NCI-H748 (cell line): Measurements from ENCODE around the gene B3GLCT.

Experiments
- DNase-seq: peaks from one replicate; lab custom pipeline; 2025; ENCODE audit not compliant: unreplicated experiment; lab: John Stamatoyannopoulos, UW

The B3GLCT gene

DNA sequence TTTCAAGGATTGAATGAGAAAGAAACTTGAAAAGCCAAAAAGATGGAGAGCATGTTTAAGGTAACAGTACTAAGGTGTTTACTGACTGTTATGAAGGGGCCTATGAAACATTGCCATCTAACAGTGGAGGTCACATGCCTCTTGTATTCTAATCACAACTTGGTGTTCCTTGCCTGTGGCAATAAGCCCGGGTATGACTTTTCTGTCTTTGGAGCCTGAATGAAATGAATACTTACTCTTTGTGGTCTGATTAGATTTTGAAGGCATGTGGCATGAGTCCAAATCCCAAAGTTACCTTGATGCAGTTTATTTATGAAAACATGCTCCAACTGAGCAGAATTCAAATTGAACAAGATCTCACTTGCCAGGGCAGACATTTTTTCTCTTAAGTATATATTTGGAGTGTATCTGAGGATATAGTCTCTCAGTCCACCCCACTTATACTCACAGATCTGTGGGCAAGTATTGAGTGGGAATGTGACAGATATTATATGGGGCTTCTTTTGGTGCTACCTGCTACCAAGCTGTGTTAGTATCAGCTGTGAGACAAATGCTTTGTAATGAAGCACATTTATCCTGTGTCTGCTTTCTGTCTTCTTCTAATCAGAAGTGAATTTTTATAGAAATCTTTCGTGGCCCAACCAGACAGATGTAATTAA is 67.5 kb downstream of the B3GLCT start:
- DNase-seq = no peak

DNA sequence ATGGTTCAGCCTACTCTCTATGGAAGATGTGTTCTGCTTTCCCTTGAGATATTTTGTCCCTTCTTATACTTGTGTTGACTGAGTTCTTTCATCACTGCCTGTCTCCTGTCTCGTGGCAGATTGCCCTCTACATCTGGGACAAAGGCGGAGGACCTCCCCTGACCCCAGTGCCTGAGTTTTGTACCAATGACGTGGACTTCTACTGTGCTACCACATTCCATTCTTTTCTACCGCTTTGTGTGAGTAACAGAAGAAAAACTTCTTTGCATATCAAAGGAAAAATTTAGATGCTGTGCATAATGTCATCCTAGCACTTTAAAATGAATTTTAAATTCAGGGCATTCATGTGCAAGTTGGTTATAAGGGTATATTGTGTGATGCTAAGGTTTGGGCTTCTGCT is 74.6 kb downstream of the B3GLCT start:
- no peak for DNase-seq

DNA sequence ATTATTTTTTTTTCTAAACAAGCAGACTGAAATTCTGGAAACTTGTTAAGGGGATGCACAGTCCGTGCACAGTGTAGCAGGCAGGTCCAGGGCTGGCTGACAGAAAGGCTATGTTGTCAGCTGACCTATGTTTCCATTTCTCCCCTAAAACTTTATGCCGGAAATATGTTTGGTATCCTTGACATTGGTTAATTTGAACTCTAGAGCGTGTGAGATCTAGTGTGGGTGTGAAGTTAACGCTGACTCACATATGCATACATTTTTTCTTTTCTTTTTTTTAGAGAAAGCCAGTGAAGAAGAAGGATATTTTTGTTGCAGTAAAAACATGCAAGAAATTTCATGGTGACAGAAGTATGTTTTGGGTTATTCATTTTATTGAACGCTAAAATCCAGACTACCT is 76.6 kb downstream of the B3GLCT start:
- no peak for DNase-seq

DNA sequence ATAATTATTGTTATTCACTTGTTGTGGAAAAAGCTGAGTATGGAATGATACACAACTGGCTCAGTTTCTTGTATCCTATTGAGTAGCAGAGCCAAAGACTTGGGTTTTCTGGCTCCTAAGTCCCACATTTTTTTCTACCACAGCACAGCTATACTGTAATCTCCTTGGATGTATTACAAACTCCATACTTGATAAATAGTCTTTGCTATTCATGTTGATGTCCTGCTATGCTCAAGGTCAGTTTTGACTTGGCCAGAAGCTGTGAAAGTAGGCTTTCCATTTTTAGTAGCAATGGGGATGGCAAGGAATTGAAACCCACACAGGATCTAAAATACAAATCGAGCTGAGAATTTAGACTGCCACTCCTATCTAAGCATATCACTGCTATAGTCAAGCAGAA is 79.1 kb downstream of the B3GLCT start:
- no peak for DNase-seq

DNA sequence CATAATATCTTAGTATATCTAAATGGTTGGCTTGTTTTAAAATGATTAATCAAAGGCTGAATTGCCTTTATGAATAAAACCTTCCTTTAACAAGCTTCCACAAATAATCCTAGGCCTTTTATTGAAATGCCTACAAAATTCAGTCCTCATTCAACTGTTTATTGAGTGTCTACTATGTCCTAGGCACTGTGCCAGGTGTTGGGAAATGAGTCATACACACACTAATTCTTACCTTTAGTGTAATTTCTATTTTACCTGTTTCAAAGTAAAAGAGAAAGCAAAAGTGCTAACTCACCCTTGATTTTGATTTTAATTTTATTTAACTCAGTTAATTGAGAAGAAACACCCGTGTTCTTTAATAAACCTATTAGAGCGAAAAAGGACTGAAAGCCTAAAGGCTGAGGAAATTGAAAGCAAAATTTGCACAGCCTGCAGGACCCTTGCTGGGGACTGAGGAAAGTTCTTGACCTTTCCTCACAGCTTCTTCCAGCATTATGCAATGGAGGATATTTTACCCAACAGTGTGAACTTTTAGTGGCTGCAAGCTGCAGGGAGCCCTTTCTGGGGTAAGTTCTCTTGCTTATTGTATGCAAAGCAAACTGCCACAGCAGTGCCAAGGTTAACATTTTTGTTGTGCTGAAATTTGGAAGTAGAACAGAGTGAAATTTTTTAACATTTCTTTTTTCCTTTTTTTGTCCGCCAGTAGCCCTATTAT is 83.1 kb downstream of the B3GLCT start:
- DNase-seq = no peak

DNA sequence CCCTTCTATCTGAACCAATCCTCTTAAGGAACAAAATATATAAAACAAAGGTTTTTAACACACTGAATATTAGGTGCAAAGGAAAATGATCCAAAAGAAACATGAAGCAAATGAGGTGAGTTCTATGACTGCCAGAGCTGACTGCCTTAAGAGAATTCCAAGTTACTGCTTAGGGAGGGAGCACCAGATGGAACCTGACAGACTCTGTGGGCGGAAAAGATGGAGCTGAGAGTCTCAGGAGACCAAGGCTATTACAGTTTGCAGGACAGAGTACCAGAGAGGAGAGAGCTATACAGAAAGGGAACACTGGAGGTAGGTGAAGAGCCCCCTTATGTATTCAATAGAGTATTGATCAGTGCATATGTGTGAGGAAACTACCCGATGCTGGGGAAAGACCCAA is 87.2 kb downstream of the B3GLCT start:
- no peak for DNase-seq

DNA sequence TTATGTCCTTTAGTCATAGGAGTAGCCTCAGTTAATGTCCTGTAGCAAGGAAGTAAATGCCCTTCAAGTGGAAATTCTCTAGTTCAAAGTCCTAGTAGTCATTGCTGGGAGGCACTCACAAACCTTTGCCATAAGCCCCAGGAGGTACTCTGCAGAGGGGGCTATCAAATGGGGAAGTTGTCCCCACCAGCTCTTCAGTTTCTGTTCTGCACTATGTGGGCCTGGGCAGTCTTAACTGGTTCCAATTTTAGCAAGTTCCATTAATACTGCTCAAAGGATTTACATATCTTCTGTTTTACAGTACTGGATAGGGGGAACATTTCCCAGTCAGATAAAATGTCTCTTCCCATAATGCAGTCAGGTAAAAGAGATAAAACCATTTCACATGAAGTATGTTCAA is 101.3 kb downstream of the B3GLCT start:
- DNase-seq = no peak

DNA sequence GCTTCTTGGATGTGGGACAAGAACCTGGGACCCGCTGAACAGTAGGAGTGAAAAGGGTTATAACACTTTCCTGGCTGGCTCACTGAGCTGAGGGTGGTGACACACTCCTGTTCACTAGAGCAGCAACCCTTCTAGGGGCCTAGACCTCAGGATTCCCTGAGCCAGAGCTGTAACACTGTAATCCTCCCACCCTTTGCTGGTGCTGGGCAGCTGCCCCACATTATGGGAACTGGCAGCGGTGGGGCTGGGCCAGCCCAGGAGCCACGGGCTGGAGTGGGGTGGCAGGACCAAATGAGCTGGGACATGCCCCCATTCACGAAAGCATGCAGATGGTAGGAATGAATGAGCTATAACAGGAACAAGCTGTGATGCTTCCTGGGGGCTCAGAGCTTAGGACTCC is 110.6 kb downstream of the B3GLCT start:
- DNase-seq = no peak

DNA sequence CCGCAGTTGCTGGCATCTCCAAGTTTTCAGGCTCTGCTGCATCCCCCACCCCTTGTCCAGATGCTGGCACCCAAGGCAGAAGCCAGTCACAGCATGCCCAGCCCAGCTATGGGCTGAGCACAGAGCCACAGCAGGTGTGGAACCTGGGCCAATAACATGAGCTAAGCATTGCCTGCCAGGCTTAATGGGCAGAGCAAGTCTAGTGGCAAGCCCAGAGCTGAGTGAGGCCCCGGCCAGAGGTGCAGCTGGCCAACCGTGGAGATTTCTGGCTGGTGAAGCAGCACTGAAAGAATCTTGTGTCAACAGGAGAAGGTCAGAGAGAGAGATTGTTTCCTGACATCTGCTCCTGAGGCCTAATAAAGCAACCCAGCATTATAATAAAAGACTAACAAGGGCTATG is 111.0 kb downstream of the B3GLCT start:
- no peak for DNase-seq

DNA sequence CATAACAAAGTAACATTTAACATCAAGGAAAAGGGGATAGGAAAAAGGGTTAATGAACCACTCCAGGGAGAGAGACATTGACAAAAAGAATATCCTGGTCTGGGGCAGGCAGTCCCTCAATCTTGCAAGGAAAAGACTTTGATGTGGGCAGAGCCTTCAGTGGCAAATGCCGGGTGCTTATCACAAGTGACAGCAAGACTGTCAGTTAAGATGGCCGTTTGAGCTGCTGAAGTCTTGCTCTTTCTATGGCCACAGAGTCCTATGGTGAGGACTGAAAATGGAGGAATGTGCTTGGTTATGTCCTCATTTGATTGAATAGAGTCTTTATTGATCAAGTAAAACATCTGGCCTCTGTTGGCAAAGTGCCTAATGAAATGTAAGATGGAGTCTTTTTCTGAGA is 112.1 kb downstream of the B3GLCT start:
- DNase-seq = no peak

DNA sequence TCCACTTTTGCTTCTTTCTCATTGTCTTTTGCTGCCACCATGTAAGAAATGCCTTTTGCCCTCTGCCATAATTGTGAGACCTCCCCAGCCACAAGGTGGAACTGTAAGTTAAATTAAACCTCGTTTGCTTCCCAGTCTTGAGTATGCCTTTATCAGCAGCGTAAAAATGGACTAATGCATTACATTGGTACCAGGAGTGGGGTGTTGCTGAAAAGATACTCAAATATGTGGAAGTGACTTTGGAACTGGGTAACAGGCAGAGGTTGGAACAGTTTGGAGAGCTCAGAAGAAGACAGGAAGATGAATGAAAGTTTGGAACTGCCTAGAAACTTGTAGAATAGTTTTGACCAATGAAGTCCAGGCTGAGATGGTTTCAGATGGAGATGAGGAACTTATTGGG is 115.2 kb downstream of the B3GLCT start:
- DNase-seq = no peak

DNA sequence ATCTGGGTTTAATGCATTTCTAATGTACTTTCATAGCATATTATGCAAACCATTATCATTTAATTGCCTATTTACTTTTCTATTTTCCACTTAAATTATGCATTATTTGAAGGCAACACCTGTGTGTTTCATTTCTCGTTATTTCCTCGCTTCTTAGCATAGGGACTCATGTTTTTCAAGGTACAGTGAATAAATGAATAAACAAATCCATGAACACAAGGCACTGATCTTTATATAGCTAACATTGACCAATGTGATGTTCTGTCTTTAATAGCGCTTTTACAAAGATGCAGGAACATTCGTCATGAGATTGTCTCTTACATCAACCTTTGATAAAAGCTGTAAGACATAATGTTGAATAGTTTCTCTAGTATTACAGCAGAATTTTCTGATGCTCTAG is 121.2 kb downstream of the B3GLCT start:
- DNase-seq = no peak

DNA sequence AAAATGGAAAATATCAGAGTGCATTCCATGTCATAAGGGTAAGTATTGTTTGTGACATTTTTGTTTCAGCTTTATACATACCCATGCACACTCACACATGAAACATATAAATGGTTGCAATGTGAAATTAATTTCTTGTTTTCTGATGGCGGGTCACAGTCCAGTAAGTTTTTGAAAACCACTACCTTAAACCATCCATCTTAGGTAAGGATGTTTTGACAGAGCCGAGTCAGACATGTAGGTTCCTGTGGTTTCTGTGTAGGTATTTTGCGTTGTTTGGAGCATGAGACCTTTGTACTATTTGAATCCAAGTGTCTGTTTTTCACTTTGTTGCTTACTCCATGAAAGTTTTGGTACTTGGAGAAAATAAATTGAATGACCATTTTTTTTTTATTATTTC is 121.7 kb downstream of the B3GLCT start:
- DNase-seq = no peak

DNA sequence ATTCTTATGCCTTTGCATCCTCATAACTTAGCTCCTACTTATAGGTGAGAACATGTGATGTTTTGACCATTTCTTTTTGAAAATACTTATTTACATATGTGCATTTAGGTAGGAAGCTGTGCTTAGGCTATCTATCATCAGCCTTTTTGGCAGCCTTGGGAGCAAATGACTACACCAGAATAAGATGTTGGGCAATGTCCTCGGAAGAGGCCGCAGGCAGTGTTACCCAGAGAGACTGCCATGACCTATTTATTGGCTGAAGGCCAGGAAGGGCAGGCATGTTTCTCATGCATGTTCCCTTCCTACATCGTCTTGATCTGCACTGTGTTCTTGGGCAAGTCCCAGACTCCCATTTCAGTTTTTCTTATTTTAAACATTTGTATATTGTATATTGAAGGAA is 122.3 kb downstream of the B3GLCT start:
- DNase-seq = no peak

DNA sequence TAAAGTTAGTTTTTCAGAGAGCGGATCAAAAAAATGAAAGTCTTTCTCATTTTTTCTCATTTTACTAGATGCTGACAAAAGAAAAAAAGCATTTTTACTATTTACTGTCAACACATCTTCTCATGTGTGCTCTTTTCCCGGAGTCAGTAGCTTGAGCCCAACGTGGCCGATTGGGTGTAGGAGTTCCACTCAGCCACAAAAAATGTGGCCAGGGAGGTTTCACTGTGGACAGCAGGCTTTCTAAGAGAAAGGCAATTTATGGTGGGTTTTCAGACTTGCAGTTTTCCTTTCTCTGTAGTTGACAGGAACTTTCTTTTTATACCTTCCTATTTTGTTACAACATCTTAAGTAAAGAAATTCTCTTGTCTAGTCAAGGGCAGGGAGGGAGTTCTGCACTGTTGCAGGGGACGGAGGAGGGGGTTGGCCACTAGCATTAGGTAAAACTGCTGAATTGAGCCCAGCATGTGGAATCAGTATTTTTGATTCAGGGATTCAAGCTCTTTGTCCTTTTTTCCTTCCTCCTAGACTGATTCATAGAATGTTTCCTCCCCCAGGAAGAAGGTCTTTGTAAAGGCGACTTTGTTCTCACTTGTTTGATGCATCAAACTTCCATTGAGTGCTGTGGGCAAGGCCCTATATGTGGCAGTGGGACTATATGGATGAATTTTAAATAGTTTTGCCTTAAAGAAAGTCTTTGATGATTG is 123.1 kb downstream of the B3GLCT start:
- no peak for DNase-seq

DNA sequence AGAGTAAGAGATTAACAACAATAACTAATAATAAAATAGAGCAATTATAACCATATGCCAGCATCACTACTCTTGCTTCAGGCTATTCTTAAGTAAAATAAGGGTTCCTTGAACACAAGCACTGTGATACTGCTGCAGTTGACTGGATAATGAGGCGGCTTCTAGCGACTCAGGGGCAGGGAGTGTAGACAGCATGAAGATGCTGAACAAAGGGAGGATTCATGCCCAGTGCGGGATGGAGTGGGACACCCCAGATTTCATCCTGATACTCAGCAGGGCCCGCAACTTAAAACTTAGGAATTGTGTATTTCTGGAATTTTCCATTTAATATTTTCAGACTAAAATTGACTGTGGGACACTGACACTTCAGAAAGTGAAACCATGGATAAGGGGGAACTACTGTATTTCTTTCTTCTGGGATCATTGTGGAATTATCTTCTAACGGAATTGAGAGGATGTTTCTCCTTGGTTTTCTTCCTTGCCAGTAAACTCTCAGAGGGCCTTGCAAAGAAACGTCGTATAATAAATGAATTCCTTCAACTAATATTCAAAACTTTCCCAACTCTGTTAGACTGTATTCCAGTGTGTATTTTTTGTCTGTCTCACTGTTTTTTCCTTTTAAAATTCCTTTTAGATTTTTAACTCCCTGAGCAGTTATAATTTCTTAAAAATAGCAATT is 127.5 kb downstream of the B3GLCT start:
- no peak for DNase-seq

DNA sequence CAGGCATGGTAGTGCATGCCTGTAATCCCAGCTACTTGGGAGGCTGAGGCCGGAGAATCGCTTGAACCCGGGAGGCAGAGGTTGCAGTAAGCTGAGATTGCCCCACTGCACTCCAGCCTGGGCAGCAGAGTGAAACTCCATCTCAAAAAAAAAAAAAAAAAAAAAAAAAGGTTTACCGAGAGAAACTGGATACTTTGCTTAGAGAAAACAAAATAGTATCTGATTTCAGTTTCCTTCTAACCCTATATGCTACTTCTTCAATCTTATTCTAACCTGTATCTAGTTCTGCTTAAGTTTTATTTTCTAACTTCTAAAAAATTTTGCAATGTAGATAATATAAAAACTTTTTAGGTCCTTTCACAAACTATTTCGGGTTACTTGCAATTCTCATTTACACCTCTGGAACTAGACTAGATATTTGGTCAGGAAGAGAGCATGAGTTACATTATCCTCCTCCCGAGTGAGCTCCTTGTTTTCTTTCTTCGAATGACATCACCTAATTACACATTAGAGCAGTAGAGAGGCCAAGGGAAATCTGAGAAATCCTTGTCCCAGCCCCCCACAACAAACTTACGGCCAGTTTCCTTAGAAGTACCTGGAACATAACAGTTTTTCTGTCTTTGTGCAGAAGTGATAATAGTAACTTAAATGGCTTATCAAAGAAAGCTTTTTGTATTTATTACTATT is 128.9 kb downstream of the B3GLCT start:
- no peak for DNase-seq

DNA sequence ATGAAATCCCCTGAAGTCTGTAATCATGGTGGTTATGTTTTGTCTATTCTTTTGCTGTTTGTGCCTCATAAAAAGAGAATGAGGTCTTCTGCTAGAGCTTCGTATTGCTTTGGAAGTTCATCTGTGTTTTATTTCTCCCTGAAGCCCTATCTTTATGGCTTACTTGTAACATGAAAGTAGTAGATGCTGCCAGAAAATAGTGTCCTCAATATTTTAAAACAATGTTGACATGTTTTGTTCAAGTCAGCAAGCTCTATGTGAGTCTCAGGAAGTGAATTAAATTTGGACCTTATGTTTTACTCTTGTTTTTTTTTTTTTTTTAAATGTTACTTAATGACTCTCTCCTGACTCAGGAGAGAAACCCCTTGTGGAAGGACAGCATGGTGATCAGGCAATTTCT is 130.5 kb downstream of the B3GLCT start:
- no peak for DNase-seq

DNA sequence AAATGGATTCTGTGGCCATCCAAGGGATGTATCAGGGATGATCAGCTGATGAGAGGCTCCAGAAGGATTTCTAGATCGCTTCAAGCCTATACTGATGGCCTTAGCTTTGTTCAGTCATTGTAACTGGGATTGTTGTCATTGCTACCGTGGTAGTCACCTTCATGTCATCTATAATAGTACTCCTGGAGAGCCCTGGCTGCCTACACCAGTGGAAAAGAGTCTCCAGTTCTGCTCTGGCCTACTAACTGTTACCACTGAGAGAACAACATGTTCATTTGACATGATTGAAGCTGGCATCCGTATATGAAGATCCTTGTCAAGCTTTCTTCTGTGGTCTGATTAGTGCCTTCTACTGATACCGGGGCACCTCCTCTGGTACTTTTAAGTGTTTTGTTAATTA is 131.3 kb downstream of the B3GLCT start:
- DNase-seq = no peak

DNA sequence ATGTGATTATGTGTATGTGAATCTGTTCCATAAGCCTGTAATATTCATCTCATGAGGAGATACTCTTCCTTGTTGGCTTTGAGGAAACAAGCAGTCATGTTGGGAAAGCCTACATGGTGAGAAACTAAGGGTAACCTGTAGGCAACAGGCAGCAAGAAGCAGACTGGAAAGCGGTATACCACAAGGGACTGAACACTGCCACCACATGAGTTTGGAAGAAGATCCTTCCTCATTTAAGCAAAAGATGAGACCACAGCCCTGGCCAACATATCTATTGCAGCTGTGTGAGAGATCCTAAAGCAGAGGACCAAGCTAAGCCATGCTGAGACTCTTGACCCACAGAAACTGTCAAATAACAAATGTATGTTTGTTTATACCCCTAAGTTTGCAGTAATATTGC is 134.8 kb downstream of the B3GLCT start:
- DNase-seq = no peak

DNA sequence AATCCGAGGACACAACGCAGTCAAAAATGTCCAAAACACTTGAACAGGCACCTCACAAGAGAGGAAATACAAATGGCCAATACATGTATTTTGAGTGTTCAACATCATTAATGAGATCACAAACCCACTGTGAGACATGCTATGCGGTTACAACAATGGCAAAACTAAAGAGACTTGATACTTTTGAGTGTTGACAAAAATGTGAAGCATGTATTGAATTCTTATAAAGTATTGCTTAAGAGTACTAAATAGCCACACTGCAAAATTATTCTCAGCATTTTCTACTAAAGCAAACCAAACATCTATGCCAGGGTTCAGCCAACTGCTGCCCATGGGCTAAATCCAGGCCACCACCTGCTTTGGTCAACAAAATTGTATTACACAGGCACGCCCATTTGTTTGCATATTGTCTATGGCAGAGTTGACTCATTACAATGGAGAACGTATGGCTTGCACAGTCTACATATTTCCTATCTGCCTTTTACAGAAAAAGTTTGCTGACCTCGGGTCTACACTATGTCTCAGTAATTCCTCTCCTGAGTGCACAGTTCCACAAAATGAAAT is 135.3 kb downstream of the B3GLCT start:
- peak; percentile 75 for DNase-seq
